ENCODE results near the gene MTRF1.

GRCh38 chr13:41263261-41263971 lies at the start of gene MTRF1:
- TF ChIP-seq POLR2A (IDR thresholded peaks at IDR 0.05): peak; percentile 28
- no peak for TF ChIP-seq CTCF (IDR thresholded peaks at IDR 0.05)

All from right lobe of liver (tissue), 4 donors.